Activated gamma-delta T cell treated with anti-CD3 and anti-CD28 coated beads, Interleukin-2, amount 50 U/mL, for 16 hours (primary cell): ENCODE results near the gene RPL3.

Experiments used
- DNase-seq: peaks from one replicate; pipeline ENCODE4 v3.0.0-alpha.2; 2020; ENCODE audit warnings: low read depth

RPL3 gene

GRCh38 chr22:39282645-39283321 is 36.6 kb downstream of the RPL3 start:
- DNase-seq = no peak

GRCh38 chr22:39281126-39281525 is 38.3 kb downstream of the RPL3 start:
- DNase-seq = no peak

GRCh38 chr22:39280250-39280649 is 39.2 kb downstream of the RPL3 start:
- DNase-seq = no peak

GRCh38 chr22:39279170-39279850 is 40.1 kb downstream of the RPL3 start:
- DNase-seq = no peak

- DNase-seq = no peak
Measured at GRCh38 chr22:39278040-39278439, 41.4 kb downstream of the RPL3 start.

GRCh38 chr22:39277142-39277607 is 42.2 kb downstream of the RPL3 start:
- DNase-seq = no peak

- DNase-seq = no peak
Measured at GRCh38 chr22:39276440-39277141, 42.8 kb downstream of the RPL3 start.

- no peak for DNase-seq
Measured at GRCh38 chr22:39275814-39276439, 43.5 kb downstream of the RPL3 start.

GRCh38 chr22:39273950-39274887 is 45.2 kb downstream of the RPL3 start:
- DNase-seq = no peak

- DNase-seq = no peak
Measured at GRCh38 chr22:39270792-39271191, 48.6 kb downstream of the RPL3 start.

- DNase-seq = no peak
Measured at GRCh38 chr22:39270280-39270679, 49.1 kb downstream of the RPL3 start.

- DNase-seq = no peak
Measured at GRCh38 chr22:39269095-39269790, 50.2 kb downstream of the RPL3 start.

GRCh38 chr22:39268645-39269044 is 50.8 kb downstream of the RPL3 start:
- DNase-seq = no peak

- no peak for DNase-seq
Measured at GRCh38 chr22:39267974-39268373, 51.4 kb downstream of the RPL3 start.

GRCh38 chr22:39266398-39267030 is 52.9 kb downstream of the RPL3 start:
- no peak for DNase-seq

GRCh38 chr22:39265143-39265886 is 54.1 kb downstream of the RPL3 start:
- DNase-seq = no peak

GRCh38 chr22:39264349-39265038 is 54.9 kb downstream of the RPL3 start:
- DNase-seq = no peak

- DNase-seq = no peak
Measured at GRCh38 chr22:39263626-39264348, 55.6 kb downstream of the RPL3 start.
